ENCODE measurements around the gene DDX53. TPM values are rescaled to one million over a fixed set of nuclear protein-coding genes. Genes with fewer than 3 reads are reported as not detected.

Gene DDX53
- total and polyA plus RNA-seq, 12 donors: 0.08 TPM; not detected in 11

DNA sequence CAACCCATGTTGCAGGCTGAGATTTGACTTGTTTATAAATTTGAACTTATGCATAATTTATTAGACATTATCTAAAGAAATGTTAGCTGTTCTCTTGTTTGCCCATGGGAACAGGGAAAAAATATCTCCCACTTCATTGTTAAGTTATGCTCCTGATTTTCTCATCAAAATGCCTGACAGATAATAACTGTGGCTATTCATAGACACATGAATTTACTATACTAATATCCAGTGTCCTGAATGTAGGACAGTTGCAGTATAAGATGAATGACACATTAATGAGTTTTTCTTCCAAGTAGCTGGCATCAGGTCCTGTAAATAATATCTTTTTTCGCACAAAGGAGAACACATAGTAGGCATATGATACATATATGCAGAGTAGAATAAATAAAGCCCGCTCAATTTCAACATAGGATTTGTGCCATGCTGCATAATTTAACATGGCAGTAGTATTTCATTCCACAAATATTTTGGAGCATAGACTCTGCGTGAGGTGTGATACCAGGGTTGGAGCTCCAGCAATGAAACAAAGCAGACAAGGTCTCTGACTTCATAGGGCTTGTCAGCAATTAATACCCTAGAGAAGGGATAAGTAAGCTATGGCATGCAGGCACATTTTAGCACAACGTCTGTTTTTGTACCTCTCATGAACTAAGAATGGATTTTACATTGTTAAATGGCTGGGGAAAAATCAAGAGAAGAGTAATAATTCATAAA lies 40.4 kb upstream of the DDX53 start:
- DNase-seq: no peak
- intact Hi-C loops (cut with DNase I): no loop called here
- no peak overlapping the region for H3K4me3 ChIP-seq
- no peaks in the 10 kb centered on the region for H3K36me3 ChIP-seq (replicated peaks in 1 of 2)
- no peak overlapping the region for H3K27ac ChIP-seq
- no peak for TF ChIP-seq POLR2A (IDR thresholded peaks at IDR 0.05)
- no peaks in the 10 kb centered on the region for H3K4me1 ChIP-seq (replicated peaks in 1 of 2)
- 72 to 85% (median 81%) methylated on average over 4 of the region's 4 CpGs for WGBS, 4 donors
- H3K9me3 ChIP-seq (replicated peaks in 1 of 3): no peaks in the 10 kb centered on the region
- no peaks in the 10 kb centered on the region for H3K27me3 ChIP-seq

DNA sequence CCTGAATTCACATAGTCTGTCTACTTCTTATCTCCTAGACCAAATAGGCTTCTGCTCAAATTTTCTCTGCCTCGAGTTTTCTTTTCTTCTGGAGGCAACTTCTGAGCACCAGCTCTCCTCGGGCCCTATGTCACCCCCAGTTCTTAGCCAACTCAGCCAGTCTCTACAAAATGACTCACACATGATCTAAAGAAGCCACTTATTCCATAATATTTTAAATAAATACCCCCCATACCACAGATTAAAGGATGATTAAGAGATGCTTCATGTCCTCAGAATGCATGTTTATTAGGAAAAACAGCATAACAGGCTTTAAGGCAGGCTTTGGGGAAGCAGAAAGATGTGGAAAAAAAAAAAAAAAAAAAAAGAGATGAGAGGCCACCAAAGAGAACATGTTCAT lies 36.6 kb upstream of the DDX53 start:
- Histone ChIP-seq H3K4me1 (replicated peaks in 1 of 2) (no peaks in the 10 kb centered on the region), H3K27me3 (no peaks in the 10 kb centered on the region), H3K9me3 (replicated peaks in 1 of 3) (no peaks in the 10 kb centered on the region), H3K4me3 (no peak overlapping the region), H3K27ac (no peak overlapping the region), H3K36me3 (replicated peaks in 1 of 2) (no peaks in the 10 kb centered on the region)
- WGBS, 4 donors: 75 to 92% (median 89%) methylated on average over 2 of the region's 2 CpGs
- intact Hi-C loops (cut with DNase I): no loop called here
- DNase-seq: no peak
- no peak for TF ChIP-seq POLR2A (IDR thresholded peaks at IDR 0.05)
- TF ChIP-seq, protein P1, sequence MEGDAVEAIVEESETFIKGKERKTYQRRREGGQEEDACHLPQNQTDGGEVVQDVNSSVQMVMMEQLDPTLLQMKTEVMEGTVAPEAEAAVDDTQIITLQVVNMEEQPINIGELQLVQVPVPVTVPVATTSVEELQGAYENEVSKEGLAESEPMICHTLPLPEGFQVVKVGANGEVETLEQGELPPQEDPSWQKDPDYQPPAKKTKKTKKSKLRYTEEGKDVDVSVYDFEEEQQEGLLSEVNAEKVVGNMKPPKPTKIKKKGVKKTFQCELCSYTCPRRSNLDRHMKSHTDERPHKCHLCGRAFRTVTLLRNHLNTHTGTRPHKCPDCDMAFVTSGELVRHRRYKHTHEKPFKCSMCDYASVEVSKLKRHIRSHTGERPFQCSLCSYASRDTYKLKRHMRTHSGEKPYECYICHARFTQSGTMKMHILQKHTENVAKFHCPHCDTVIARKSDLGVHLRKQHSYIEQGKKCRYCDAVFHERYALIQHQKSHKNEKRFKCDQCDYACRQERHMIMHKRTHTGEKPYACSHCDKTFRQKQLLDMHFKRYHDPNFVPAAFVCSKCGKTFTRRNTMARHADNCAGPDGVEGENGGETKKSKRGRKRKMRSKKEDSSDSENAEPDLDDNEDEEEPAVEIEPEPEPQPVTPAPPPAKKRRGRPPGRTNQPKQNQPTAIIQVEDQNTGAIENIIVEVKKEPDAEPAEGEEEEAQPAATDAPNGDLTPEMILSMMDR (IDR thresholded peaks at IDR 0.05): no peak

DNA sequence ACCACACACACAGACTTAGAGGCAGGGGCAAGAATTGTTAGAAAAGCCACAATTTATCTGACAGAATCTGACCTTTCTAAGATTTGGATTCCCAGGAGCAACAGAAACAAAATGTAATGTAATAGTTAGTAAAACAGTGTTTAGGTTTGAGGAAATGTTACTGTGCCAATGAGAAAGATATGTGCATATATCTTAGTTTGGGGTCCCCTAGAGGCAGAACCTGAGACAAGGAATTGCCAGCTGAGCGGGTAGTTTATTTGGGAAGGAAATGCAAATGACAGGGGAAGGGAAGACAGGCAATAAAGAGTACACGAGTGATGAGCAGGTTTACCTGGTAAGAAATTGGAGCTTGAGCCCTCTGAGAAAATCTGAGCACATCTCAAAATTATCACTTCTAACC lies 31.3 kb upstream of the DDX53 start:
- Histone ChIP-seq H3K4me3 (no peak overlapping the region), H3K27ac (no peak overlapping the region), H3K36me3 (replicated peaks in 1 of 2) (no peaks in the 10 kb centered on the region), H3K4me1 (replicated peaks in 1 of 2) (no peaks in the 10 kb centered on the region), H3K27me3 (no peaks in the 10 kb centered on the region), H3K9me3 (replicated peaks in 1 of 3) (no peaks in the 10 kb centered on the region)
- no peak for DNase-seq
- WGBS, 4 donors: 56 to 89% (median 74%) methylated on average over 2 of the region's 2 CpGs
- TF ChIP-seq, protein P1 (IDR thresholded peaks at IDR 0.05): no peak
- TF ChIP-seq POLR2A (IDR thresholded peaks at IDR 0.05): no peak
- intact Hi-C loops (cut with DNase I): no loop called here

DNA sequence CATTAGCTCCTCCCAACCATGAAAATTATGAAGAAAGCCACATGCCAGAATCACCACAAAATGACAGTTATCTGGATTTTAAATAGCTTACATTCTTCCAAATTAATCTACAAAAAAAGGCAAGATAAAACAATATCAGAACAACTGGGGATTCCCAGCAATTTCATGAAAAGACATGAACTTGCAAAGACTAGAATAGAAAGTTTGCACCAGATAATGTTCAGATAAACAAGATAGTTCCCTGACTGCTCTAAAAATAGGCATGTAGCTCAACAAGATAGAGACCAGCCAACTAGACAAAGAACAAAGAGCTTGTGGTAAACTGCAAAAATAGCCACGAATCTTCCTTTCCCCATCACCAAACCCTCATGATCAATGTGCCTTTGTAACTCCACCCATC lies 30.3 kb upstream of the DDX53 start:
- H3K27ac ChIP-seq: no peak overlapping the region
- no peaks in the 10 kb centered on the region for H3K9me3 ChIP-seq (replicated peaks in 1 of 3)
- H3K4me1 ChIP-seq (replicated peaks in 1 of 2): no peaks in the 10 kb centered on the region
- no peak overlapping the region for H3K4me3 ChIP-seq
- no peaks in the 10 kb centered on the region for H3K36me3 ChIP-seq (replicated peaks in 1 of 2)
- TF ChIP-seq POLR2A (IDR thresholded peaks at IDR 0.05): no peak
- TF ChIP-seq, protein P1 (IDR thresholded peaks at IDR 0.05): no peak
- 12 to 38% (median 25%) methylated on average over 1 of the region's 1 CpG for WGBS, 4 donors
- intact Hi-C loops (cut with DNase I): no loop called here
- H3K27me3 ChIP-seq: no peaks in the 10 kb centered on the region
- DNase-seq: no peak

DNA sequence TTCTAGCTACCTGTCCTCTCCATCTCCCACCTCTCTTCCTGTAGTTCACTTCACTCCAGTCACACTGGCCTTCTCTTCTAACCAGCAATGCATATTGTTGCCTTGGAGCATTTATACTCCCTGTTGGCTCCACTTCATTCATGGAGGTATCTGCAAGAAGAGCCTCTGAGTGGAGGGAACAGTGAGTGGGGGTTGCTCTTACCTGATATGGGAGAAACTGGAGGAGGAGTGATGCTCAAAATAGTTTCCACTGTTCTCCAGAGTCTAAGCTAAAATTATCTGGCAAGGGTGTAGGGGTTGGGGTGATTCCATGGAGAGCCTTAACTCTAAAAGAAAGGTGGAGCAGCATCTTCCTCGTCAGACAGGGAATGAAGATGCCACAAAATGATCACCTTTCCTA lies 28.9 kb upstream of the DDX53 start:
- Histone ChIP-seq H3K4me1 (replicated peaks in 1 of 2) (no peaks in the 10 kb centered on the region), H3K27me3 (no peaks in the 10 kb centered on the region), H3K27ac (no peak overlapping the region), H3K36me3 (replicated peaks in 1 of 2) (no peaks in the 10 kb centered on the region), H3K4me3 (no peak overlapping the region), H3K9me3 (replicated peaks in 1 of 3) (no peaks in the 10 kb centered on the region)
- no peak for TF ChIP-seq POLR2A (IDR thresholded peaks at IDR 0.05)
- TF ChIP-seq, protein P1 (IDR thresholded peaks at IDR 0.05): no peak
- no peak for DNase-seq
- WGBS, 4 donors: 57 to 93% (median 80%) methylated on average over 1 of the region's 1 CpG
- intact Hi-C loops (cut with DNase I): no loop called here
